Esophagus squamous epithelium (tissue), 4 donors: Measurements from ENCODE around the gene CHSY3.

Experiments
- CTCF ChIP-seq, 6 experiments: fragments of 450-650 bp in 4 of 6; fragments of 200-600 bp in 2 of 6; sonication (generic) in 2 of 6; IDR thresholded peaks; one replicate each; pipeline ENCODE4 v1.5.1; 2016 to 2019; ENCODE audit warnings: antibody characterized with exemption in 6 of 6, mild to moderate bottlenecking in 4 of 6, moderate library complexity in 4 of 6
- POLR2A ChIP-seq, 4 donors: fragments of 450-650 bp; IDR thresholded peaks; one replicate each; pipeline ENCODE4 v1.6.1; 2017; ENCODE audit warnings: antibody characterized with exemption in 4 of 4, mild to moderate bottlenecking in 4 of 4, moderate library complexity in 3 of 4

GRCh38 chr5:130078661-130079060 lies 174.4 kb downstream of the CHSY3 start:
- TF ChIP-seq CTCF (IDR thresholded peaks at IDR 0.05) (no peak), POLR2A (IDR thresholded peaks at IDR 0.05) (no peak)
